ENCODE data around the gene GLDN.

GLDN gene

DNA sequence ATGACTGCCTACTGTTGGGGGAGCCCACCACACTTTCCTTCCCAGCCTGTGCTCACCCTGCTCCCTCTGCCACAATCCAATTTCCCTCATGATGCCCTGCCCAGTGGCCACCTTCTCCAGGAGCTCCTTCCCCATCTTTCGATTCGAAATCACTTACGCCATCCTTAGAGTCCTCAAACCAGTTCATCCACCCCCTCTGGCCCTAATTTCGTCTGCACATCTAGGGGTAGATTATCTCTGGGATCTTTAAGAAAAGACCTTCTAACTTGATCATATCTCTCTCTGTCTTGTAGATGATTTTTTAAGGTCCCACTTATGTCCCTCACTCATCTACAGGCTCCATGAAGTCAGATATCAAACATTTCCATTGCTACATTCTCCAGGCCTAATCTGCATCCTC is 20.1 kb upstream of the GLDN start:
- no peak for DNase-seq
- Histone ChIP-seq H3K9me3 (ENCODE audit: control extremely low read depth in 1 of 5, control insufficient read depth in 4 of 5, insufficient read depth in 2 of 5, low read depth in 1 of 5, low read length in 4 of 5) (no peaks in the 10 kb centered on the region), H3K36me3 (ENCODE audit: control insufficient read depth in 4 of 4, insufficient read depth in 4 of 4, low read length in 3 of 4) (no peaks in the 10 kb centered on the region), H3K27me3 (replicated peaks in 2 of 5; ENCODE audit: control insufficient read depth in 4 of 5, insufficient read depth in 5 of 5, low read length in 4 of 5) (no peaks in the 10 kb centered on the region), H3K27ac (ENCODE audit: insufficient read depth in 1 of 2, low read depth in 1 of 2, low read length in 2 of 2, poor library complexity in 1 of 2, severe bottlenecking in 2 of 2) (no peak overlapping the region), H3K4me3 (ENCODE audit: control insufficient read depth in 1 of 7, extremely low read depth in 1 of 7, insufficient read depth in 4 of 7, low read depth in 2 of 7, low read length in 6 of 7) (no peak overlapping the region), H3K4me1 (ENCODE audit: control extremely low read depth in 1 of 4, control insufficient read depth in 4 of 4, insufficient read depth in 4 of 4, low read length in 3 of 4) (peaks cover 0 to 9% (median 0%) of the 10 kb centered on the region in 4 experiments)
- CTCF ChIA-PET = interaction anchor here (1.0 kb wide), 1 partner anchor 10 kb away, joined by 3 read pairs; no protein-coding TSS in a partner anchor
- 64% methylated on average over 3 of the region's 4 CpGs for WGBS (ENCODE audit: insufficient coverage)
- POLR2A ChIA-PET = no interaction called here

DNA sequence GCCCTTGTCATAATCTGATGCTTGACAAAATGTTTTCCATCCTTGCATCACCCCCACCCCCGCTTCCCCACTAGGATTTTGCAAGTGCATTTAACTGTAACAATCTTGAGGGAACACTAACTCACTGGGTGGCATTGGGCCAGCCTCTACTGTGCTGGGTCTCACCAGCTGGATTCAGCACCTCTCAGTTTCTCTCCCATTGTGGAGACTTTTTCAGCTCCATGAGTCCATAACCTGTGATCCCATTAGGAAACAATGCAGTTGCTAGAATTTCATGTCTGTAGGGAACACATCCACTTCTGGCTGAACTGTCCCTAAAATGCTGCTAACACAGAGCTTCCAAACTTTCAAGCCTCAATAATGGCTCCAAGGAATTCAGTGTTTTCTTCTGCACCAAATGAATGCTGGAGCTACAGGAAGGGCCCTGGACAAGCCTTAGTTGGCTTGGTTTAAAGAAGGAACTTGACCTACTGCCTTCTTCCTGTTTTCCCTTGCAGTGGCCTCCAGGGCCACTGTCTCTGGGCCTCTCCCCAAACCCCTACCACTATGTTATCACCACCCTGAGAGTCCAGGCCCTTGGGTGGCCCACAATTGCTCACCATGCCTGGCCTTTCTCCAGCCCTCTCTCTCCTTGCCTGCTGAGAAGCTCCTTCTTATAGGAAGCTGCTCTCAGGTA is 18.7 kb upstream of the GLDN start:
- H3K27me3 ChIP-seq (replicated peaks in 2 of 5; ENCODE audit: control insufficient read depth in 4 of 5, insufficient read depth in 5 of 5, low read length in 4 of 5) = no peaks in the 10 kb centered on the region
- no peak overlapping the region for H3K27ac ChIP-seq (ENCODE audit: insufficient read depth in 1 of 2, low read depth in 1 of 2, low read length in 2 of 2, poor library complexity in 1 of 2, severe bottlenecking in 2 of 2)
- H3K9me3 ChIP-seq (ENCODE audit: control extremely low read depth in 1 of 5, control insufficient read depth in 4 of 5, insufficient read depth in 2 of 5, low read depth in 1 of 5, low read length in 4 of 5) = no peaks in the 10 kb centered on the region
- 100% methylated on average over 1 of the region's 1 CpG for WGBS (ENCODE audit: insufficient coverage)
- ChIA-PET POLR2A (no interaction called here), CTCF (interaction anchor here (1.3 kb wide), 1 partner anchor 23 kb away, joined by 4 read pairs; no protein-coding TSS in a partner anchor)
- H3K4me3 ChIP-seq (ENCODE audit: control insufficient read depth in 1 of 7, extremely low read depth in 1 of 7, insufficient read depth in 4 of 7, low read depth in 2 of 7, low read length in 6 of 7) = no peak overlapping the region
- peaks cover 0 to 9% (median 0%) of the 10 kb centered on the region in 4 experiments for H3K4me1 ChIP-seq (ENCODE audit: control extremely low read depth in 1 of 4, control insufficient read depth in 4 of 4, insufficient read depth in 4 of 4, low read length in 3 of 4)
- H3K36me3 ChIP-seq (ENCODE audit: control insufficient read depth in 4 of 4, insufficient read depth in 4 of 4, low read length in 3 of 4) = no peaks in the 10 kb centered on the region
- no peak for DNase-seq

DNA sequence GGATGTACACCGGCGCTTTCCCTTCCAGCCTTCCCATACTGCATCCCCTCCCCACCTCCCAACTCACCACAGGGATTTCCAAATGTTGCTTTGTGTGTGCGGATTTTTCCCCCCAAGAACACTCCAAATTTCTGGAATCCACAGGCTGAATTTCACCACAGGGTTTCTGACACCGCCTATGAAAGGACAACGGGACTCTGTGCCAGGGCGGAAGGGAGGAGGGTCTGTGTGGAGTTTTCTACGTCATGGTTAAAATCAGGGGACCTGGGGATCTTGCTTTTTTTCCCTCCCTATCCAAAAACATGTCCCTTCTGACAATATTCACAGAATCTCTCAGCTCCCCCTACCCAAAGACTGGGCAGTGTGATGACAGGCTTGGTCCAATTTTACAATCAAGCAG is 17.7 kb upstream of the GLDN start:
- no peak overlapping the region for H3K4me3 ChIP-seq (ENCODE audit: control insufficient read depth in 1 of 7, extremely low read depth in 1 of 7, insufficient read depth in 4 of 7, low read depth in 2 of 7, low read length in 6 of 7)
- 95% methylated on average over 6 of the region's 7 CpGs for WGBS (ENCODE audit: insufficient coverage)
- no peaks in the 10 kb centered on the region for H3K27me3 ChIP-seq (replicated peaks in 2 of 5; ENCODE audit: control insufficient read depth in 4 of 5, insufficient read depth in 5 of 5, low read length in 4 of 5)
- POLR2A ChIA-PET = no interaction called here
- peaks cover 0 to 2% (median 0%) of the 10 kb centered on the region in 5 experiments for H3K9me3 ChIP-seq (ENCODE audit: control extremely low read depth in 1 of 5, control insufficient read depth in 4 of 5, insufficient read depth in 2 of 5, low read depth in 1 of 5, low read length in 4 of 5)
- no peaks in the 10 kb centered on the region for H3K36me3 ChIP-seq (ENCODE audit: control insufficient read depth in 4 of 4, insufficient read depth in 4 of 4, low read length in 3 of 4)
- no peak overlapping the region for H3K27ac ChIP-seq (ENCODE audit: insufficient read depth in 1 of 2, low read depth in 1 of 2, low read length in 2 of 2, poor library complexity in 1 of 2, severe bottlenecking in 2 of 2)
- peaks cover 0 to 9% (median 0%) of the 10 kb centered on the region in 4 experiments for H3K4me1 ChIP-seq (ENCODE audit: control extremely low read depth in 1 of 4, control insufficient read depth in 4 of 4, insufficient read depth in 4 of 4, low read length in 3 of 4)
- no peak for DNase-seq
- CTCF ChIA-PET = no interaction called here

GRCh38 chr15:51325167-51325566 is 16.3 kb upstream of the GLDN start:
- Histone ChIP-seq H3K9me3 (ENCODE audit: control extremely low read depth in 1 of 5, control insufficient read depth in 4 of 5, insufficient read depth in 2 of 5, low read depth in 1 of 5, low read length in 4 of 5) (peaks cover 0 to 2% (median 0%) of the 10 kb centered on the region in 5 experiments), H3K4me1 (ENCODE audit: control extremely low read depth in 1 of 4, control insufficient read depth in 4 of 4, insufficient read depth in 4 of 4, low read length in 3 of 4) (peaks cover 0 to 9% (median 0%) of the 10 kb centered on the region in 4 experiments), H3K27ac (ENCODE audit: insufficient read depth in 1 of 2, low read depth in 1 of 2, low read length in 2 of 2, poor library complexity in 1 of 2, severe bottlenecking in 2 of 2) (no peak overlapping the region), H3K4me3 (ENCODE audit: control insufficient read depth in 1 of 7, extremely low read depth in 1 of 7, insufficient read depth in 4 of 7, low read depth in 2 of 7, low read length in 6 of 7) (no peak overlapping the region), H3K36me3 (ENCODE audit: control insufficient read depth in 4 of 4, insufficient read depth in 4 of 4, low read length in 3 of 4) (no peaks in the 10 kb centered on the region), H3K27me3 (replicated peaks in 2 of 5; ENCODE audit: control insufficient read depth in 4 of 5, insufficient read depth in 5 of 5, low read length in 4 of 5) (no peaks in the 10 kb centered on the region)
- no peak for DNase-seq
- 100% methylated on average over 2 of the region's 3 CpGs for WGBS (ENCODE audit: insufficient coverage)
- CTCF ChIA-PET = no interaction called here
- POLR2A ChIA-PET = no interaction called here

DNA sequence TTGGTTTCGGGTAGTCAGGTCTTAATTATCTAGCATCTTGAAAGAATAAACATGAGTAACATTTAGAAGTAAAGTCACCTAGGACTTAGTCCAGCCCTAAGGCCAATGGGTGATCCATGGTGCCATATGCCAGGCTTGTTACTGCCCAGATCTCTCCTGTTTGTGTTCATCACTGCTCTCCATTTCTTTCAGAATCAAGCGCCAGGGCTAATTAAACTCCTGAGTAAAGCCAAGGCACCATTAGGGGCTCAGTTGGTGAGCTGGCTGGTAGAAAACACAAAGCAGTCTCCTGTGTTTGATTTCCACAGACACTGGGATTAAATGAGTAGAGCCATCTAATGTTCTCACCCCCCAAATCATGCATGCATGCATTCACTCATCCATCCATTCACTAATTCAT is 14.4 kb upstream of the GLDN start:
- ChIA-PET POLR2A (no interaction called here), CTCF (no interaction called here)
- Histone ChIP-seq H3K4me3 (ENCODE audit: control insufficient read depth in 1 of 7, extremely low read depth in 1 of 7, insufficient read depth in 4 of 7, low read depth in 2 of 7, low read length in 6 of 7) (no peak overlapping the region), H3K27me3 (replicated peaks in 2 of 5; ENCODE audit: control insufficient read depth in 4 of 5, insufficient read depth in 5 of 5, low read length in 4 of 5) (no peaks in the 10 kb centered on the region), H3K9me3 (ENCODE audit: control extremely low read depth in 1 of 5, control insufficient read depth in 4 of 5, insufficient read depth in 2 of 5, low read depth in 1 of 5, low read length in 4 of 5) (peaks cover 0 to 2% (median 0%) of the 10 kb centered on the region in 5 experiments), H3K27ac (ENCODE audit: insufficient read depth in 1 of 2, low read depth in 1 of 2, low read length in 2 of 2, poor library complexity in 1 of 2, severe bottlenecking in 2 of 2) (no peak overlapping the region), H3K36me3 (ENCODE audit: control insufficient read depth in 4 of 4, insufficient read depth in 4 of 4, low read length in 3 of 4) (no peaks in the 10 kb centered on the region), H3K4me1 (ENCODE audit: control extremely low read depth in 1 of 4, control insufficient read depth in 4 of 4, insufficient read depth in 4 of 4, low read length in 3 of 4) (peaks cover 0 to 9% (median 0%) of the 10 kb centered on the region in 4 experiments)
- no peak for DNase-seq
- 88% methylated on average over 1 of the region's 2 CpGs for WGBS (ENCODE audit: insufficient coverage)

DNA sequence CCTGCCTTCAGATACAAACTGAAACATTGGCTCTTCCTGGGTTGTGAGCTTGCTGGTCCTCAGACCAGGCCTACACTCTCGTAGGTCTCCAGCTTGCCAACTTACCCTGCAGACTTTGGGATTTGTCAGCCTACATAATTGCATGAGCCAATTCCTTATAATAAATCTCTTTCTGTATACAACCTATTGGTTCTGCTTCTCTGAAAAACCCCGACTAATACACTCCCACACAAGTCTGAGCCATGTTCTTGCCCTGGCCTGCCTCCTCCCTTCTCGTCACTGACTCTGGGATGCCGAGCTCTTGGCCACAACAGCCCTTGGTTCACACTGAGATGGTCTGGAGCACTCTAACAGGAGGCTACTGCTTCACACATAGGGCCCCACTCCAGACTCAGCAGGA is 12.5 kb upstream of the GLDN start:
- DNase-seq = no peak
- Histone ChIP-seq H3K27ac (ENCODE audit: insufficient read depth in 1 of 2, low read depth in 1 of 2, low read length in 2 of 2, poor library complexity in 1 of 2, severe bottlenecking in 2 of 2) (no peak overlapping the region), H3K9me3 (ENCODE audit: control extremely low read depth in 1 of 5, control insufficient read depth in 4 of 5, insufficient read depth in 2 of 5, low read depth in 1 of 5, low read length in 4 of 5) (peaks cover 0 to 2% (median 0%) of the 10 kb centered on the region in 5 experiments), H3K27me3 (replicated peaks in 2 of 5; ENCODE audit: control insufficient read depth in 4 of 5, insufficient read depth in 5 of 5, low read length in 4 of 5) (no peaks in the 10 kb centered on the region), H3K4me1 (ENCODE audit: control extremely low read depth in 1 of 4, control insufficient read depth in 4 of 4, insufficient read depth in 4 of 4, low read length in 3 of 4) (no peaks in the 10 kb centered on the region), H3K4me3 (ENCODE audit: control insufficient read depth in 1 of 7, extremely low read depth in 1 of 7, insufficient read depth in 4 of 7, low read depth in 2 of 7, low read length in 6 of 7) (no peak overlapping the region), H3K36me3 (ENCODE audit: control insufficient read depth in 4 of 4, insufficient read depth in 4 of 4, low read length in 3 of 4) (no peaks in the 10 kb centered on the region)
- ChIA-PET POLR2A (interaction anchor here (0.7 kb wide), 1 partner anchor 39 kb away, joined by 3 read pairs; no protein-coding TSS in a partner anchor), CTCF (no interaction called here)
- 94% methylated on average over 4 of the region's 4 CpGs for WGBS (ENCODE audit: insufficient coverage)

DNA sequence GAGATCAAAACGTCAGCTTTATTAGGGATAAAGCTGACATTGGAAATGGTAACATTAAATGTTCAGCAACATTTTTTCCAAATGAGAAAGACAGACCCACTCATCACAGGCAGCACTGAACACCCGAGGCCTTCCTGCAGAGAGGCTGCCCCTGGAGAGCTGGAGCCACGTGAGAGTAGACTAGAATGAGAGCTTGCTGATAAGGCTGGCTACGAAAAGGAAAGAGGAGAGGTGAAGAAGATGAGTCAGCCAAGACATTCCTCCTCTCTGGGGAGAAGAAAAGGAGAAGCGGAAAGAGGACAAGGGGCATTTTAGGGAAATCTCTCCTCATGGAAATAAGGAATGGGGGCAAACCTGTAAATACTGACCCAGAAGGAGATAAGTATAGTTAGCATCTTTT is 10.3 kb upstream of the GLDN start:
- CTCF ChIA-PET = no interaction called here
- Histone ChIP-seq H3K9me3 (ENCODE audit: control extremely low read depth in 1 of 5, control insufficient read depth in 4 of 5, insufficient read depth in 2 of 5, low read depth in 1 of 5, low read length in 4 of 5) (peaks cover 0 to 2% (median 0%) of the 10 kb centered on the region in 5 experiments), H3K4me3 (ENCODE audit: control insufficient read depth in 1 of 7, extremely low read depth in 1 of 7, insufficient read depth in 4 of 7, low read depth in 2 of 7, low read length in 6 of 7) (no peak overlapping the region), H3K27ac (ENCODE audit: insufficient read depth in 1 of 2, low read depth in 1 of 2, low read length in 2 of 2, poor library complexity in 1 of 2, severe bottlenecking in 2 of 2) (no peak overlapping the region), H3K36me3 (ENCODE audit: control insufficient read depth in 4 of 4, insufficient read depth in 4 of 4, low read length in 3 of 4) (no peaks in the 10 kb centered on the region), H3K4me1 (ENCODE audit: control extremely low read depth in 1 of 4, control insufficient read depth in 4 of 4, insufficient read depth in 4 of 4, low read length in 3 of 4) (no peaks in the 10 kb centered on the region), H3K27me3 (replicated peaks in 2 of 5; ENCODE audit: control insufficient read depth in 4 of 5, insufficient read depth in 5 of 5, low read length in 4 of 5) (no peaks in the 10 kb centered on the region)
- DNase-seq = no peak
- 100% methylated on average over 3 of the region's 5 CpGs for WGBS (ENCODE audit: insufficient coverage)
- POLR2A ChIA-PET = no interaction called here
